ENCODE measurements around the gene LRRC28.

GRCh38 chr15:99312228-99312627 is 60.9 kb downstream of the LRRC28 start:
- TF ChIP-seq CHD2 (IDR thresholded peaks at IDR 0.05; ENCODE audit: low read length, partially characterized antibody) (no peak), POLR2AphosphoS5 (IDR thresholded peaks at IDR 0.05; ENCODE audit: low read depth, low read length) (no peak), CTCF (IDR thresholded peaks at IDR 0.05) (no peak), MEF2A (IDR thresholded peaks at IDR 0.05; ENCODE audit: borderline replicate concordance, low read depth) (no peak), RCOR1 (IDR thresholded peaks at IDR 0.05; ENCODE audit: low read length) (no peak), GATA2 (CRISPR knock-in tag; IDR thresholded peaks at IDR 0.05) (no peak), MAX (IDR thresholded peaks at IDR 0.05; ENCODE audit: low read depth) (no peak), USF1 (IDR thresholded peaks at IDR 0.05; ENCODE audit: borderline replicate concordance, low read depth) (no peak), RAD21 (IDR thresholded peaks at IDR 0.05; ENCODE audit: low read length) (no peak), RFX5 (IDR thresholded peaks at IDR 0.05; ENCODE audit: low read length) (no peak), YY1 (IDR thresholded peaks at IDR 0.05; ENCODE audit: low read depth) (no peak)
